HG03558 (cell line): ENCODE data around the gene SEPTIN12.
"Not testable (repeated sequence)": the region's sequence is repeated elsewhere in the genome, so short reads cannot be mapped to it uniquely, and the experiment has no call there.

ENCODE experiments used
- ATAC-seq: cut with Tn5 transposase; IDR thresholded peaks from one replicate; pipeline ENCODE4 v1.9.1; 2021; ENCODE audit warnings: moderate number of reproducible peaks; ENCODE audit not compliant: unreplicated experiment; ENCODE audit errors: extremely low read depth

Gene SEPTIN12

GRCh38 chr16:4763791-4764190 is 24.4 kb downstream of the SEPTIN12 start:
- ATAC-seq, result no peak

GRCh38 chr16:4762205-4762604 is 25.9 kb downstream of the SEPTIN12 start:
- no peak for ATAC-seq

DNA sequence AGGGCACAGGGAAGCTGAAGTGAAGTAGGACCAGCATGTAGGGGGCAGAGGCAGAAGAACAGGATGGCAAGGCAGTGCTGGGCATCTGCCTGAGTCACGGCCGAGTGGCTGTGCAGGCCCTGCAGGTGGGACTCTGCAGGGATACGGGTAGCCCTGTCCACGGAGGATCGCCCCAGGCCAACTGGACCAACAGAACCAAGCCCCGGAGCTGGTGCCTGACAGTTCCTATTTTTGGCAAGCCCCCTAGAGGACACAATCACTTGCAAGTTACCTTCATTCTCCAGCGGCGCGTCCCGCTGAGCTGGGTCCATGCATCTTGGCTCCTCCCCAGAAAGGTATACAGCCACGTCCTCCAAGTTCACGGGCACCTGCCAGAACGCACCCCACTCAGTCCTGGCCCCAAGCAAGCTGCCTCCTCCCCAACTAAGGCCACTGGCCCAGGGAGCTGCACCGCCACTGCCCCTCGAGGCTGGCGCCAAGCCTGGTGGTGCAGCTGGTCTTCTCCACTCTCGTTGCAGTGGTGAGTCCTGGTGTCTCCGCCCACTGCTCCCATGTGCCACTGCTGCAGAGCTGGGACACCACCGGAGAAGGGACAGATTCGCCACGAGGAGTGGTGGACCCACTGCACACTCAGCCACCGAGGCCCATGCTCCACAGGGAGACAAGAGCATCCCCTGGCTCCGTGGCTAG is 27.8 kb downstream of the SEPTIN12 start:
- no peak for ATAC-seq

DNA sequence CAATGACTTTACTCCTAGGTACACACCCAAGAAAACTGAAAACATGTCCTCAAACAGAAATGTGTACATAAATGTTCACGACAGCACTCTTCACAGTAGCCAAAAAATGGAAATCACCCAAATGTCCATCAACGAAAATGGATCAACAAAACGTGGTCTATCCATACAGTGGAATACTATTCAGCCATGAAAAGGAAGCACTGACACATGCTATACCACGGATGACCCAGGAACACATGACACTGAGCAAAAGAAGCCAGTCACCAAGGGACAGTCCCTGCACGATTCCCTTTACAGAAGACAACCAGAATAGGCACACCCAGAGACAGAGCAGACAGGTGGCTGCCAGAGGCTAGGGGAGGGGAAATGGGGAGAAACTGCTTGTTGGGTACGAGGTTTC is 32.5 kb downstream of the SEPTIN12 start:
- ATAC-seq, result no peak

DNA sequence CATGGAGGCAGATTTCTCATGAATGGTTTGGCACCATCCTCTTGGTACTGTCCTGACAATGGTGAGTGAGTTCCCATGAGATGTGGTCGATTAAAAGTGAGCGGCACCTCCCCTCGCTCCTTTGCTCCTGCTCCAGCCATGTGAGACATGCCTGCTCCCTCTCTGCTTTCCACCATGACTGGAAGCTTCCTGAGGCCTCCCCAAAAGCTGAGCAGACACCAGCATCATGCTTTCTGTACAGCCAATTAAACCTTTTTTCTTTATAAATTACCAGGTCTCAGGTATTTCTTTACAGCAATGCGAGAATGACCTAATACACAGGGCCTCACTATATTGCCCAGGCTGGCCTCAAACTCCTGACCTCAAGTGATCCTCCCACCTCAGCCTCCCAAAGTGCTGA is 33.3 kb downstream of the SEPTIN12 start:
- ATAC-seq, result no peak

DNA sequence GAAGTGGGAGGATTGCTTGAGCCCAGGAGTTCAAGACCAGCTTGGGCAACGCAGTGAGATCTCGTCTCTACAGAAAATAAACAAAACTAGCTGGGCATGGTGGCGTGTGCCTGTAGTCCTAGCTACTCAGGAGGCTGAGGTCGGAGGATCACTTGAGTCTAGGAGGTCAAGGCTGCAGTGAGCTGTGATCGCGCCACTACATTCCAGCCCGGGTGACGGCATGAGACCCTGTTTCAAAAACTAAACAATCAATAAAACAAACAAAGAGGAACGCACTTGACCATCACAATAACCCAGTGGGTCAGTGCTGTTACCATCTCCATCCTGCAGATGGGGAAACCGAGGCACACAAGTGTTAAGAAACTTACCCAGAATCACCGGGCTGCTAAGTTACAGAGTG is 34.9 kb downstream of the SEPTIN12 start:
- ATAC-seq, result no peak

DNA sequence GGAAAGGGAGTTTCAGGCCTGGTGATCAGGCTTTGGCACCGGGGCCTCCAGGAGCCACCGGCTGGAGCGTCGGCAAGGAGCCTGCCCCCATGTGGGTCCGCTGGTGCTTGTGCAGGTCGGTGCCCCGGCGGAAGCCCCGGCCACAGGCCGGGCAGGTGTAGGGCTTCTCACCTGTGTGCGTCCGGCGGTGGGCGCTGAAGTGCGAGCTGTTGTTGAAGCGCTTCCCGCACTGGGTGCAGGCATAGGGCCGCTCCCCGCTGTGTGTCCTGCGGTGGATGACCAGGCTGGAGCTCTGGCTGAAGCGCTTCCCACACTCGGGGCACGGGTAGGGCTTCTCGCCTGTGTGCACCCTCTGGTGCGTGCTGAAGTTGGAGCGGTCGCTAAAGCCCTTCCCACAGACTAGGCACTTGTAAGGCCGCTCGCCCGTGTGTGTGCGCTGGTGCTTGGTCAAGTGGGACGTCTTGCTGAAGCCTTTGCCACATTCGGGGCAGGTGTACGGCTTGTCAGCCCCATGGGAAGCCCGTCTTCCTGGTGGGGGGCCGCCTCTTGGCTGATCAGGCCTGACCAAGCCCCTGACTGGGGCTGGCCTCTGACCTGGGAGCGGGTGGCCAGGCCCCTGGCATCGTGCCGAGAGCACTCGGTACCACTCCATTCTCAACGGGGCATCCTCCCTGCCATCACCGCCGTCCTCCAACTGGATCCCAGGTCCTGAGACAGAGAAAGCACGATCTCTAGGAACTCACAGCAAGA is 35.6 kb downstream of the SEPTIN12 start:
- ATAC-seq, result no peak

GRCh38 chr16:4750896-4751295 is 37.2 kb downstream of the SEPTIN12 start:
- no peak for ATAC-seq

DNA sequence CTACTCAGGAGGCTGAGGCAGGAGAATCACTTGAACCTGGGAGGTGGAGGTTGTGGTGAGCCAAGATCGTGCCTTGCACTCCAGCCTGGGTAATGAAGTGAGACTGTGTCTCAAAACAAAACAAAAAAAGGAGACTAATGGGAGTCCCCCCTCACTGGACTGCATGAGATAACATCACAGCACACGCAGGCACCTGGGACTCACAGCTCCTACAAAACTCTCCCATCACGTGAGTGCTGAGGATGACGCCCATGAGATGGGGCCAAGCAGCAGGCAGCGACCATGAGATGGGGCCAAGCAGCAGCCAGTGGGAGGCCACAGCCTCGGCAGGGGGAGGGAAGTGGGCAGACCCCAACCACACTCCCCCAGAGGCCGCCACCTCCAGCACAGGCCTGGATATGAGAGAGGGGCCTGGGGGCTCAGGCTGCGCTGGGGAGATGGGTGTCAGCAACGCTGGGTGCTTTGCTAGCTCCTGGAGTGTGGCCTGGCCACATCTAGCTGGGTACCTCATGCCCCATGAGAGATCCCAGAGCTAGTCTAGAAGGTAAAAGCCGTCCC is 38.4 kb downstream of the SEPTIN12 start:
- ATAC-seq, result no peak

DNA sequence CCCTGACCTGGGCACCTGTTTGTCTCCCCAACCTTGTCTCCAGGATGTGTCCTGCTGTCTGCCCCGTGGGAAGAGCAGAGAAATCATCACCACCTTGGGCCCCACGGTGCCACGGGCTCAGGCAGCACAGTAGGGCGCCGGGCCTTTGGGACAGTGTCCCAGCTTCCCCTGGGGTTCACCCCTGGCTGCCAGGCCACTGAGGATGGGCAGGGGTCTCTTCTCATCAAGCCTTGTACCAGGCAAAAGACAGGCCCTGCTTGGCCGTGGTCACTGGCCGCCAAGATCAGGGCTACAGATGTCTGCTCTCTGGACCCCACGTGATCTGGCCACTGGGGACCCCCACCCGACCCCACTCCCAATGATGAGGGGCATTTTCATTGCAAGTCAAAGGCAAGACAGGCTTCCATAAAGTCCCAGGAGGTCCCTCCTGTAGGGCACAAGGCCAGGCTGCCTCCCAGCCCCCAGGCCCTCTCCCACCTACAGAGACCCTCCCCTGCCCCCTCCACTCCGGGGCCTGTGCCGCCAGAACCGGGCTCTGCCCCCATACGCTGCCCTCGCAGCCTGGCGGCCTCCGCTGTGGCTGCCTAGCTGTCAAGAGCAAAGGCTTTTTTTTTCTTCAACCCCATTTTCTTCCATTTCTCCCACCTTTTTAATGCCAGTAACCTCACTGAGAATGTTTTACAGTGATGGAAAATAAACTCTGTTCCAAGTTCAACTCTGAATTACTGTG is 39.3 kb downstream of the SEPTIN12 start:
- ATAC-seq, result no peak

DNA sequence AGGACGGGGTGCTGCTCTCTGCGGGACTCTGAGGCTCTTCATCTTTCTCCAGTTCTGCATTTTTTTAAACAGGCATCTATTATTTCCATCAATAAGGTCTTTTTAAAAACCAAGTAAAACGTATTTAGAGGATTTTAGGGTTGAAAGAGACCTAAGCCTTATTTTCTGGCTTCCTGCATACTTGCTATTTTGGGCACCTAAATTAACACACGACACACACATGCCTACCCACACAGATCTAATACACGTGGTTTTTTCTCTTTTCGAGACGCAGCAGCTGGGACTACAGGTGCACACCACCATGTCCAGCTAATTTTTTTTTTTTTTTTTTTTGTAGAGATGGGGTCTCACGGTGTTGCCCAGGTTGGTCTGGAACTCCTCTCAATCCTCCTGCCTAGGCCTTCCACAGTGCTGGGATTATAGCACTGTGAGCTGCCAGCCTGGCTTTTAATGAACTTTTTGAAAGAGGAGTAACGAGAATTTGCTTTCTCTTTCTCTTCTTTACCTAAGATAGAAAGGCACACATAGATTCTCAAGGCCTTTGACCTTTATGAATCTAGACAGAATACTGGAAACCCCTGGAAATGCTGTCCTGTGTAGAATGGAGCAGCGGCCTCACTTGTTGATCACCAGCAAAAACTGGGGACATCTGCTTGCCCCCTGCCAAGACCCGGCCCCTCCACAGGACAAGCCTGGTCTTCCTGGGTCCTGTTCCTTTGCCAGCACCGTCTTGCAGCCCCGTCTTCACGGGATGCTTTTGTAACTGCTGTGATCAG is 40.1 kb downstream of the SEPTIN12 start:
- ATAC-seq, result no peak

DNA sequence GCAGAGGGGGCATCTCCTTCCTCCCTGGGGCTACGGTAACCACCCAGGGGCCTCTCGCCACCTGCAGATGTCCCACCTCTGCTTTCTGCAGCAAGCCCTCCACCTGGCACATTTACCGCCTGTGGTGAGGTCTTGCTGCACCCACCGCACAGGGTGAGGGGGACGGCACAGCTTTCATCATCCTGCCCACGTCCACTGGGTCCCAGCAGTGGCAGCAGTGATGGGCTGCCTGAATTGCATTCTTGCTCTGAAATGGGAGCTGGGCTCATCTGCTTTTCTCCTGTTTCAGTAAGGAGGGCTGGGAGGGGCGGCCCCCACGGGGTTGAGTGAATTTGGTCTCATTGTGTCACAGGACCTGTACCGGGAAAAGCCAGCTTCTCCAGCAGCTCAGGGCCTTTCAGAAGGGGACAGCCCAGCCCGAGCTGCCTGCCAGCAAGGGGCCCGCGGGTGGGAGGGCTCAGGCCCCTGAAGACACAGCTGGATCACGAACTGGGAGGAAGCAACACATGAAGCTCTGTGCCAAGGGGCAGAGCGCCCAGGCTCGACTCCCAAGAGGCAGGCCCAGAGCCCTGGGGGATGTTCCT is 41.1 kb downstream of the SEPTIN12 start:
- ATAC-seq, result no peak

GRCh38 chr16:4746215-4746614 is 41.9 kb downstream of the SEPTIN12 start:
- ATAC-seq, result no peak

DNA sequence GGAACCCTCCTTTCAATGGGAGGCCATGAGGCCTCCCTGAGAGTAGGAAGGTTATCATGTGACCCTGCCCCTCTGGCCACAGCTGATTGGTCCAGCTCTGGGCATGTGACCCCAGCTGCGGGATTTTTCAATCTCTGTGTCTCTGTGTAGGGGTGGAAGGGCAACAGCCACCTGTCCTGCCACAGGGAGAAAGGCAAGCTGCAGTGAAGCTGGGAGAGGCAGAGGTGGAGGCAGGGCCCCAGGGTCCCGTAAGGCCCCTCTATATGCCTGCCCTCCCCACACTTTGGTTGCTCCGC is 42.9 kb downstream of the SEPTIN12 start:
- no peak for ATAC-seq

DNA sequence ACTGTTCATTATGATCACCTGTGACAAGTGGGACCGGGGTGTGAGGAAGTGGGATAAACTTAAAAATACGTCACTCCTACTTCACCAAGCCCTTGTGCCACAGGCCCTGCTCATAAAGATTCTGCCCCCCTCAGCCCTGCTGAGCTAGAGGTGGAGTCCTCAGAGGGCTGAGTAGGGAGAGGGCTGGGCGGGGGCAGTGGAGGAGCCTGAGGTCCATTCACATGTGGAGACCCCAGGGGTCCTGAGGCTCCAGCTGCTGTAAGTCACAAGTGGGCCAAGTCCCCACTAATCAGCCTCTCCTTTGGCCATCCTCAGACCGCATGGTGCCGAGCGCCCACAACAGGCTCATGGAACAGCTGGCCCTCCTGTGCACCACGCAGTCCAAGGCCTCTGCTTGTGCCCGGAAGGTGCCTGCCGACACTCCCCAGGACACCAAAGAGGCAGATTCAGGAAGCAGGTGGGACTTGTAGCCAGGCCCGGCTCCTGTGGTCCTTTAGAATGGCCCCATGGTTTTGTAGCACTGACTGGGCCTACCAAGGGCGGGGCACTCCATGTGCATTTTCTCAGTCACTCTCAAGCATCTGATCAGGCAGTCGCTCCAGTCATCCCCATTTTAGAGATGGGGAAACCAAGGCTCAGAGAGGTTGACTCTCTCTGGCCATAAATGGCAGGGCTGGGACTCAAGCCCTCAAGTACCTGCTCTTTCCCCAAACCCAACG is 43.4 kb downstream of the SEPTIN12 start:
- ATAC-seq, result no peak

DNA sequence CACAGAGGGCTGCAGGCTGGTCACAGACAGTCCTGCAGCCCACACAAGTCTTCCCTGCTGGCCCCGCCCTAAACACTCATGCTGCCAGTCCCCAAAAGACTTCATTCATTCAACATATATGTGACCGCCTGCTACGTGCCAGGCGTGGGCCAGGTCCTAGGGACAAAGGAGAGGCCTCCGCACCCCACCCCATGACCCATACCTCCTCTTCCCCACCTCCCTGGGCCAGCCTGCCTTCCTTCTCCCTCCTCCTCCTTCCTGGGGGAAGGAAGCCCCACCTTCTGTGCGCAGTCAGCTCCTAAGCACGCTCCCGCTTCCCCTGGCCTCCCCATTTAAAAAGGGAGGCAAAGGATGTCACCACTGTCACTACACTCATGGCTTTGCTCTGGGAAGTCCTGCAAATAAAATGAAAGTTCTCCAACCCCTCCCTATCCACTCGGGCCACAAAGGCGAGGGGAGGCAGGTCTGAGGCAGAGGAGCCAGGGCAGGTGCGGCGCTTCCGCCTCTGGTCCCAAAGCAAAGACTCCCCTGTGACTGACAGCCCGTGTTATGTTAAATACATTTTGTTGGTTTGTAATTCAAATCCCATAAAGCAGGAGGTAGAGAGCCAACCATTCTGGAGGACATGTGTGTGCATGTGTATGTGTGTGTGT is 44.8 kb downstream of the SEPTIN12 start:
- no peak for ATAC-seq

DNA sequence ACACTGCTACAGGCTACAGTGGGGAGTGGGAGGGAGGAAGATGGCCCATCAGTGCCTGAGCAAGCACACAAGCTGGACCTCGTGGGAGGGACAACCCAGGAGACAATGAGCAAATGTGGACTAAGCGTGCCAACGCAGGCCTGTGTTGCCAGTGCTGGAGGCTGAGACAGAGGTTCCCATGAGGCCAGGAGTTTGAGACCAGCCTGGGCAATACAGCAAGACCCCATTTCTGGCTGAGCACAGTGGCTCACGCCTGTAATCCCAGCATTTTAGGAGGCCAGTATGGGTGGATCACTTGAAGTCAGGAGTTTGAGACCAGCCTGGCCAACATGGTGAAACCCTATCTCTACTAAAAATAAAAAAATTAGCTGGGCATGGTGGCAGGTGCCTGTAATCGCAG is 49.8 kb downstream of the SEPTIN12 start:
- ATAC-seq, result not testable (repeated sequence)

- ATAC-seq, result no peak
Measured at GRCh38 chr16:4737545-4737944, 50.6 kb downstream of the SEPTIN12 start.

DNA sequence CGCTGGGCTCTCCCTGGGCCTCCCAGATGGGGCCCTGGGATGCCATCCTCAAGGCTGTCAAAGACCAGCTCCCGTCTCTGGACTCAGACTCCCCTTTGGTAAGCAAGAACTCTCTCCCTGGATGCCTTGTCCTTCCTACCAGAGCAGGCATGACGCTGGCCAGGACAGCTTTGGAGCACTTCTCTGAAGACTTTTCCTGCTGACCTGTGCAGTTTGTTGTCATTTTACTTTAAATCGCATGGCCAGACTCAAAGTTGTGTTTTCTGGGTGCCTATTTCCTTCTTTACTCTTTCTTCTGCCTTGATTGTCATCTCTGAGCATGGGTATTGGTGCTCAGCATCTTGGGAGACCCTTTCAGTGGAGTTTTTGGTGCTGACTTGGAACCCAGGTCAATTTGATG is 51.6 kb downstream of the SEPTIN12 start:
- no peak for ATAC-seq
